ENCODE results near the gene PRPS1L1.

Gene PRPS1L1

DNA sequence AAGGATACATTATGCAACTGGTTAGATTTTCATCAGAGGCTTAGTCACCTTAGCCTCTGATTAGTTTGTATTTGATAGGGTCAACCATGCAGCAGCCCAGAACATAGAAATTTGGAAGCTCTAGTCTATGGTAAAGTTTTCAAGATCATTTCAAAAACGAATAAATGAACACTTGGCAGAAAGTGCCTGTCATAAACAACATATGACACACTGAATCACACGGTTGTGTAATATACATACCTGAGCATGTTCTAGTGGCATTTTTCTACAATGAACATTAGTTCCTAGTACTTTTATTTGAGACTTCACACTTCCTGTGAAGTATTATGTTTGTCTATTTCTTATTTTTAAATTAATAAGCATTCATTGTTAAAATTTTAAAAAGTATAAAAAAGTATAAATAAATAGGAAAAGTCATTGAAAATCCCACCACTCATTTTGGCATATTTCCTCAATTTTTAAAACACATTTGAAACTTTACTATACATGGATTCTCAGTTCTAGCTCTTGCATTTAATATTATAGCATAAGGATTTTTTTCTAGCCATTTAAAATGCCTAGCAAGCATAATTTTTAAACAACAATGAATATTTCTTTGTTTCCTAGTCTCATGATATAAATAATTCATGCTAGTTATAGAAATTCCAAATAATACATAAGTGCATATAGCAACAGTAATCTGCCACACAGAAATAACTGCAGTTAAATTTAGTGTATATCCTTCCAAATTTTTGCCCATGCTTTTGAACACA is 25.7 kb upstream of the PRPS1L1 start:
- H3K4me3 ChIP-seq (ENCODE audit: low read length), result no peak overlapping the region
- TF ChIP-seq, protein P1, sequence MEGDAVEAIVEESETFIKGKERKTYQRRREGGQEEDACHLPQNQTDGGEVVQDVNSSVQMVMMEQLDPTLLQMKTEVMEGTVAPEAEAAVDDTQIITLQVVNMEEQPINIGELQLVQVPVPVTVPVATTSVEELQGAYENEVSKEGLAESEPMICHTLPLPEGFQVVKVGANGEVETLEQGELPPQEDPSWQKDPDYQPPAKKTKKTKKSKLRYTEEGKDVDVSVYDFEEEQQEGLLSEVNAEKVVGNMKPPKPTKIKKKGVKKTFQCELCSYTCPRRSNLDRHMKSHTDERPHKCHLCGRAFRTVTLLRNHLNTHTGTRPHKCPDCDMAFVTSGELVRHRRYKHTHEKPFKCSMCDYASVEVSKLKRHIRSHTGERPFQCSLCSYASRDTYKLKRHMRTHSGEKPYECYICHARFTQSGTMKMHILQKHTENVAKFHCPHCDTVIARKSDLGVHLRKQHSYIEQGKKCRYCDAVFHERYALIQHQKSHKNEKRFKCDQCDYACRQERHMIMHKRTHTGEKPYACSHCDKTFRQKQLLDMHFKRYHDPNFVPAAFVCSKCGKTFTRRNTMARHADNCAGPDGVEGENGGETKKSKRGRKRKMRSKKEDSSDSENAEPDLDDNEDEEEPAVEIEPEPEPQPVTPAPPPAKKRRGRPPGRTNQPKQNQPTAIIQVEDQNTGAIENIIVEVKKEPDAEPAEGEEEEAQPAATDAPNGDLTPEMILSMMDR (conservative IDR thresholded peaks at IDR 0.05; ENCODE audit: low read length), result no peak
- DNase-seq (ENCODE audit: low read depth), result no peak

DNA sequence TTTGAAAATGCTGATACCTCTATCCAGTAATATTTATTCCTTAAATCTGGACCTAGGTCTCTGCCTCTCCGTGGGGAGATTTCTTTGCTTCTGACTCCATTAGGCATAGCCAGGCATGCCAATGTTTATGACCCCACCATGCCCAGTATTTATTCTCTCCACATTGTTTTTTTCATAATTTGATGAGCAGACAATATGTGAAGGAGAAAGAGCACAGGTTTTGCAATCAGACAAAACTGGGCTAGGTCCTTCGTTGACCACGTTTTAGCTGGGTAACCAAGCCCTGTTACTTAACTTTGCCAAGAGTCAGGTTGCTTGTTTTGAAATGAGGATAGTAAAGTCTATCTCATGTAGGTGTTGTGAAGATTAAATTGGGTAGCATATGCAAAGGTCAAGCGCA is 21.6 kb upstream of the PRPS1L1 start:
- DNase-seq (ENCODE audit: low read depth), result no peak
- TF ChIP-seq, protein P1 (conservative IDR thresholded peaks at IDR 0.05; ENCODE audit: low read length), result no peak
- no peak overlapping the region for H3K4me3 ChIP-seq (ENCODE audit: low read length)

DNA sequence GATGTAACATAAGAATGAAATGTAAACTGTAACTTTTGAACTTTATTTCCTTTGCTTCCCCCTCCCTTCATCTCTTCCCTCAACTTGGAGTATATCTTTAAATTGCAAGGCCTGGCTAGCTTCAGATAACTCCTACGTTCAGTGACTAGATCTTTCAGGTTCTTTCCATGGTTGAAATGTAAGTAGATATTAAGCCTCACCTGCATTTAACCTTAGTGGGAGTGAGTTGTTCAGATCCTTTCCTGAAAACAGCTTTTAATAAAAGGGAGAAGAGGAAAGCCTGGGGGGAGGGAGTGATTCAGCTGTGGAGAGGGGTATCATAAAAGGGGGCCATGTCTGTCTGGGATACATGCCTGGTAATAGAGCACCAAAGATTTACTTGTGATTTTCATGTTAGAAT is 19.0 kb upstream of the PRPS1L1 start:
- H3K4me3 ChIP-seq (ENCODE audit: low read length), result no peak overlapping the region
- TF ChIP-seq, protein P1 (conservative IDR thresholded peaks at IDR 0.05; ENCODE audit: low read length), result no peak
- no peak for DNase-seq (ENCODE audit: low read depth)

DNA sequence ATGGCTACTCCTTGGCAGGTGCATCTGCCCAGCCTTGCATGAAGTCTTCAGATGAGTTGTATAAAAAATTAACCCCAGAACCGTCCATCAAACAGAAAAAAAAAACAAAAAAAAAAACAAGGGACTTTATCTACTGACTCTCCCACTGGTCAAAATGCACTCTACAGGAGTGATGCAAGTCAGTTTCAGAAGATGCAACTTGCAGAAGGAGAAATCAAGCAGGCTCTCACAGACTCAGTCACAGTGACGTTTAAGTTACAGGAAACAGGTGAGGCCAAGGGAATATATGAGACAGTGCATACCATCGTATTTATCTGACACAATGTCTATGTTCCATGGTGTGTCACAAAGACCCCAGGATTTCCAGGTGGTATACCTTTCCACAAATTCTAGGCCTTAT is 17.5 kb upstream of the PRPS1L1 start:
- no peak overlapping the region for H3K4me3 ChIP-seq (ENCODE audit: low read length)
- DNase-seq (ENCODE audit: low read depth), result no peak
- TF ChIP-seq, protein P1 (conservative IDR thresholded peaks at IDR 0.05; ENCODE audit: low read length), result no peak

DNA sequence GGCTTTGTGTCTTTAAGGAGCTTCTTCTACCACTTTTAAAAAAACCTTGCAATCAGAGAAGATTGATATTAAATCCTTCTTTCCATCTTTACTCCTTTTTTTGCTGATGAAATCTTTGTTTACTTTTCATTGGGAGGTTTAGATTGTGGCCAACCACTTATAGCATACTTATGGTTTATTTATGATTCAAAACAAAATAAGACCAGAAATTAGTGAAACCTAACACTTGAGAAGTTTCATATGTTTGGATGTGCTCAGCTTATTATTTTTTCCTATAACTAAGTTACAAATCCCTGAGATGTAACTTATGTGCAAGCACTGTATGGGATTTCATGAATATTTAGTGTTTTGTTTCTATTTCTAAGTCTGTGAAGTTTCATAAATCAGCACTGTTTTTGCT is 13.5 kb upstream of the PRPS1L1 start:
- TF ChIP-seq, protein P1 (conservative IDR thresholded peaks at IDR 0.05; ENCODE audit: low read length), result no peak
- DNase-seq (ENCODE audit: low read depth), result no peak
- no peak overlapping the region for H3K4me3 ChIP-seq (ENCODE audit: low read length)

DNA sequence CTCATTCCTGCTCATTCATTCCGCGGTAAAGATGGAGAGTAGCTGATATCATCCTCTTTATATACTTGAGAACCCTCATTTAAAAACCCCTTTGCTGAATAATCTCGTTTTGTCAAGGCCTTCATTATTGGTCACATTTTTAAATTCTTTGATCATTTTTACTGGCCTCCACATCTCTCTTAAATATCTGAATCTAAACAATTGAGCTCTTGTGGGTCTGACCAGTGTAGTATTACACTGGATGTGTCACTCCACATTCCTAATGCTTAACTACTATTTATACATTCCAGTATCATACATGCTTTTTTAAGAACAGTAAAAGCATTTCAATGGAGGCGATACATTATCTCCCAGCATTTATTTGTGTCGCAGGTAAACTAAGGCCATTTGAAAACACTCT is 12.6 kb upstream of the PRPS1L1 start:
- DNase-seq (ENCODE audit: low read depth), result no peak
- H3K4me3 ChIP-seq (ENCODE audit: low read length), result no peak overlapping the region
- TF ChIP-seq, protein P1 (conservative IDR thresholded peaks at IDR 0.05; ENCODE audit: low read length), result no peak

DNA sequence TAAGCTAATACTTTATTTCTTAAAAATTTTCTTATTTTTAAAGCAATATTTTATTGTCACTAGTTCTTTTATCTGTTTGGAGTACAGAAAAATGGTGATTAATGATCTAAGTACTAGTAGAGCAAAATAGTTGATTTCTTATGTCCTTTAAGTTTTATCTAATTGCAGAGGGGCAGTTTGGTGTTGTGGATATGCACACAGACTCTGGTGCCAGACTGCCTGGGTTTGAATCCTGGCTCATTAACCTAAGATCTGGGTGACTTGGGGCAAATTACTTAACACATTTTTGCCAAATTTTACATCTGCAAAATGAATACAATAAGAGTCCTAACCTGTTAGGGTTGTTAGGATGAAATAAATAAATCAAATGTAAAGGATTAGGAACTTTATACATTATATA is 10.7 kb upstream of the PRPS1L1 start:
- no peak for DNase-seq (ENCODE audit: low read depth)
- no peak overlapping the region for H3K4me3 ChIP-seq (ENCODE audit: low read length)
- TF ChIP-seq, protein P1 (conservative IDR thresholded peaks at IDR 0.05; ENCODE audit: low read length), result no peak

Measured in AG10803 (cell line).